ENCODE measurements around the gene RNF213.

The RNF213 gene

DNA sequence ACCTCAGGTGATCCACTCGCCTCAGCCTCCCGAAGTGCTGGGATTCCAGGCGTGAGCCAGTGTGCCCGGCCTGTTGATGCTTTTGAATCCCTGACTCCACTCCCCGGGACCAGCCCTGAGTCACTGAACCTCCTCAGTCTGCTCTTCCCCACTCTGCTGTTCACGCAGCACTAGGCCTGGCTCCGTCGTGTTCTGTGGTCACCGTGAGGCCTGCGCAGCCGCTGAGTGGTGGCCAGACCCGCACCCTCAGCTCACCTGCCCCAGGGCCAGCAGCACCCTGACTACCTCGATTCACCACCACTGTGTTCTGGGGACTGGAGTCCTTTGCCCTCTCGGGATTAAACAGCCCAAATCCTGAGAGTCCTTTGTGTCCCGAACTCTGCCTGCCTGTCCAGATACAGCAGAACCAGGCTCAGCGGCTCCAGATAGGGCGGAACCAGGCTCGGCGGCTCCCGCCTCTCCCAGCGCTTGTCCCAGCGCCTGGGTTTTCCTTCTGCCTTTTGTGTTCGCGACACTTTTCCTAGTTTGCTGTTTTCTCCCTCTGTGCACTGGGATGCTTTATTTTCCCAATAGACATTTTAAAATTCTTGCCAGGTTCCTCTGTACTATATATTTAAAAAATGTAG, 95.7 kb downstream of the RNF213 start:
- ChIA-PET POLR2A (no interaction called here), CTCF (no interaction called here)
- no peak for DNase-seq (ENCODE audit: extremely low spot score)
- TF ChIP-seq, protein P1, sequence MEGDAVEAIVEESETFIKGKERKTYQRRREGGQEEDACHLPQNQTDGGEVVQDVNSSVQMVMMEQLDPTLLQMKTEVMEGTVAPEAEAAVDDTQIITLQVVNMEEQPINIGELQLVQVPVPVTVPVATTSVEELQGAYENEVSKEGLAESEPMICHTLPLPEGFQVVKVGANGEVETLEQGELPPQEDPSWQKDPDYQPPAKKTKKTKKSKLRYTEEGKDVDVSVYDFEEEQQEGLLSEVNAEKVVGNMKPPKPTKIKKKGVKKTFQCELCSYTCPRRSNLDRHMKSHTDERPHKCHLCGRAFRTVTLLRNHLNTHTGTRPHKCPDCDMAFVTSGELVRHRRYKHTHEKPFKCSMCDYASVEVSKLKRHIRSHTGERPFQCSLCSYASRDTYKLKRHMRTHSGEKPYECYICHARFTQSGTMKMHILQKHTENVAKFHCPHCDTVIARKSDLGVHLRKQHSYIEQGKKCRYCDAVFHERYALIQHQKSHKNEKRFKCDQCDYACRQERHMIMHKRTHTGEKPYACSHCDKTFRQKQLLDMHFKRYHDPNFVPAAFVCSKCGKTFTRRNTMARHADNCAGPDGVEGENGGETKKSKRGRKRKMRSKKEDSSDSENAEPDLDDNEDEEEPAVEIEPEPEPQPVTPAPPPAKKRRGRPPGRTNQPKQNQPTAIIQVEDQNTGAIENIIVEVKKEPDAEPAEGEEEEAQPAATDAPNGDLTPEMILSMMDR (IDR thresholded peaks at IDR 0.05; ENCODE audit: control extremely low read depth, extremely low read depth, low read depth, missing control alignments): no peak

GRCh38 chr17:80358131-80358530, 97.5 kb downstream of the RNF213 start:
- TF ChIP-seq, protein P1 (IDR thresholded peaks at IDR 0.05; ENCODE audit: control extremely low read depth, extremely low read depth, low read depth, missing control alignments): no peak
- ChIA-PET CTCF (no interaction called here), POLR2A (no interaction called here)
- DNase-seq (ENCODE audit: extremely low spot score): no peak

DNA sequence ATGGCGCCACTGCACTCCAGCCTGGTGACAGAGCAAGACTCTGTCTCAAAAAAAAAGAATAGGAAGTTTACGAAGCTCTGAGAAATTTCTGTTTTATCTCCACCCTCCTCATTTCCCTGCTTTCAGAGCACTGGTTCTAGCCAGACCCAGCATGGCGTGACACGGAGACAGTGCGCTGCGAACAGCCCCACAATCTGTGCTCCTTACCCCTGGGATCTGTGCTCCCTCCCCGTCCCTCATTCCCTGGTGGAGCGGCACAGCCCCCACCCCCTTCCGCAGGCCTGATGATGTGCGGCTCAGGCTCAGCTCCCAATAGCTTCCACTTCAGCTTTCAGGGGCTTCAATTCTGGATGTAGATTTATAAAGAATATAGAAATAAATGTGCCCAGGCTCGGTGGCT, 98.2 kb downstream of the RNF213 start:
- POLR2A ChIA-PET: no interaction called here
- no peak for DNase-seq (ENCODE audit: extremely low spot score)
- CTCF ChIA-PET: no interaction called here
- TF ChIP-seq, protein P1 (IDR thresholded peaks at IDR 0.05; ENCODE audit: control extremely low read depth, extremely low read depth, low read depth, missing control alignments): no peak

DNA sequence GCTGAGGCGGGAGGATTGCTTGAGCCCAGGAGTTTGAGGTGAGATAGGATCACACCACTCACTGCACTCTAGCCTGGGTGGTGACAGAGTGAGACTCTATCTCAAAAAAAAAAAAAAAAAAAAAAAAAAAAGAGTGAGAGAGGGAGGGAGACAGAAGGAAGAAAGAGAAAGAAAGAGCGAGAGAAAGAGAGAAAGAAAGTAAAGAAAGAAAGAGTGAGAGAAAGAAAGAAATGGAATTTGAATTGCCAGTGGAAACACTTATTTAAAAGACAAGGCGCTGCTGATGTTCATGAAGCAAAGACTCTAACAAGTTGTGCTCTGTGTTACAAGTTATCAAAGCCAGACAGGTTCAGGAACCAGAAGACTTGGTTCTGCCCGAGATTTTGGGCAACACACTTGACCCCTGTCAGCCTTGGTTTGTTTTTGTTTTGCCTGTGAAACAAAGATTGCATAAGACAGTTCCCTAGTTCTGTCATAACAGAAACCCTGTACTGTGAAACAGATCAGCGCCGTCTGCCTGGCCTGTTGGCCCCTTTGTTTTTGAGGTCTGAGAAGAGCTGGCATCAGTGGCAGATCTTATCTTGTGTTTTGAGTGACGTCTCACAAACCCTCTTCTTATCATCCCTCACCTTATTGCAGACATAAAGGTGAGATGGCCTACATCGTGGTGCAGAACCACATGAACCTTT, 98.9 kb downstream of the RNF213 start:
- no peak for DNase-seq (ENCODE audit: extremely low spot score)
- ChIA-PET POLR2A (no interaction called here), CTCF (interaction anchor here (2.1 kb wide), 1 partner anchor 170 kb away, joined by 5 read pairs; no protein-coding TSS in a partner anchor)
- TF ChIP-seq, protein P1 (IDR thresholded peaks at IDR 0.05; ENCODE audit: control extremely low read depth, extremely low read depth, low read depth, missing control alignments): no peak

DNA sequence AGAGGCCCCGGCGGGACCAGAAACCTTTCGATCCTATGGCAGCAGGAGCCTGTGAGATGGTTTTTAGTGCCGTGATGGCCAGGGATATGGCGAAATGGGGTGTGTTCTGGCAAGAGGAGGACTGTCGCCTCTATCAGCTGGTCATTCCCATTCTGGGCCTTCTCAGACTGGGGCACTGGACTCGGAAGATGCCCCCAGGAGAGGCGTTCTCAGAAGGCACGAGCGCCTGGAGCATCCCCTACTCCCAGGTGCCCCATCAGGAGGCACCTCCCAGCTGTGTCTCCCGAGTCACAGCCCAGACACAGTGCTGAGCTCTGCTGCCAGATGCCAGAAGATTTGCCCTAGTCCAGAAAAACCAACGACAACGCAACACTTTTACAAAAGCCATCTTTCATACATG, 99.7 kb downstream of the RNF213 start:
- CTCF ChIA-PET: interaction anchor here (2.1 kb wide), 1 partner anchor 171 kb away, joined by 5 read pairs; no protein-coding TSS in a partner anchor
- POLR2A ChIA-PET: no interaction called here

GRCh38 chr17:80361495-80362220, 101.0 kb downstream of the RNF213 start:
- DNase-seq (ENCODE audit: extremely low spot score): no peak

More for the DNA sequence above, 99.7 kb downstream of the RNF213 start:
- TF ChIP-seq, protein P1 (IDR thresholded peaks at IDR 0.05; ENCODE audit: control extremely low read depth, extremely low read depth, low read depth, missing control alignments): no peak
- DNase-seq (ENCODE audit: extremely low spot score): no peak

More at GRCh38 chr17:80361495-80362220, 101.0 kb downstream of the RNF213 start:
- ChIA-PET POLR2A (no interaction called here), CTCF (interaction anchor here (0.7 to 2.2 kb wide), 7 partner anchors 14 to 609 kb away, joined by 3 to 8 read pairs (median 3); no protein-coding TSS in a partner anchor)
- TF ChIP-seq, protein P1 (IDR thresholded peaks at IDR 0.05; ENCODE audit: control extremely low read depth, extremely low read depth, low read depth, missing control alignments): peak; percentile 18

All from GM10248 (cell line).